GM21528 (cell line): ENCODE data around the gene RRN3.
"Not testable (repeated sequence)": the region's sequence is repeated elsewhere in the genome, so short reads cannot be mapped to it uniquely, and the experiment has no call there.

ENCODE experiments used
- ATAC-seq: cut with Tn5 transposase; IDR thresholded peaks from one replicate; pipeline ENCODE4 v1.9.1; 2021; ENCODE audit warnings: mild to moderate bottlenecking, moderate library complexity; ENCODE audit not compliant: unreplicated experiment, low FRiP score

RRN3 gene

DNA sequence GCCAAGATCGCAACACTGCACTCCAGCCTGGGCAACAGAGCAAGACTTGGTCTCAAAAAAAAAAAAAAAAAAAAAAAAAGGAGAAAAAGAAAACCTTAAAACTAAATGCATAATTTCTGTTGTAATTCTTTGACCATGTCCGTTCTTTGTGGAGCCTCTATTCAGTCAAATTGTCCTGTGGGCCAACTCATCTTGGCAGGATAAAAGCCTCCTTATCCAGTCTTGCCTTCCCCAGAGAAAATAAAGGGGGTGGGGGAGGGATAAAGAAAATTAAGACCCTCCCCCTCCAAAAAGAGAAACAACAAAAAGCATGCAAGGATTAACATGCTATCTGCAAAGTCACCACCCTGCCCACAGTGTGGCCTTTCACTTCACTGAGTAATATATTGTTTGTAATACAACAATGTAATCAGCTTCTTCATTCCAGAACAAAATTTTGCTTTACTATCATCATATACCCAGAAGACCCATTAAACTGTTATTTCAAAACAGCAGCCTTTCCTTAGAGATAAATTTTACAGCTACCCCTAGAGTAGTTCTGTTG, 5.4 kb upstream of the RRN3 start:
- not testable (repeated sequence) for ATAC-seq

- not testable (repeated sequence) for ATAC-seq
Measured at GRCh38 chr16:15096583-15096972, 2.5 kb upstream of the RRN3 start.

GRCh38 chr16:15093571-15093954, 509 bp downstream of the RRN3 start:
- ATAC-seq = not testable (repeated sequence)

- not testable (repeated sequence) for ATAC-seq
Measured at GRCh38 chr16:15090663-15091269, 3.3 kb downstream of the RRN3 start.

- ATAC-seq = not testable (repeated sequence)
Measured at GRCh38 chr16:15082788-15083187, 11.3 kb downstream of the RRN3 start.

GRCh38 chr16:15080883-15081282, 13.2 kb downstream of the RRN3 start:
- ATAC-seq = not testable (repeated sequence)

GRCh38 chr16:15076161-15076560, 17.9 kb downstream of the RRN3 start:
- ATAC-seq = not testable (repeated sequence)

DNA sequence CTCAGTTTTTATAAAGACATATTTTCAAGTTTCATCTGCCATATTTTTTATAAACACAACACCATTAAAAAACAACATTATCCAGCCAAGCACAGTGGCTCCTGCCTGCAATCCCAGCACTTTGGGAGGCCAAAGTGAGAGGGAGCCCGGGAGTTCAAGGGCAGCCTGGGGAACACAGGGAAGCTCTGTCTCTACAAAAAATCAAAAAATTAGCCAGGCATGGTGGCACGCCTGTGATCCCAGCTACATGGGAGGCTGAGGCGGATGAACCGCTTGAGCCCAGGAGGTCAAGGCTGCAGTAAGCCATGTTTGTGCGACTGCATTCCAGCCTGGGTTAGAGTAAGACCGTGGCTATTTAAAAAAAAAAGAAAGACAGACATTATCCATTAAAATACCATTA, 21.0 kb downstream of the RRN3 start:
- no peak for ATAC-seq

DNA sequence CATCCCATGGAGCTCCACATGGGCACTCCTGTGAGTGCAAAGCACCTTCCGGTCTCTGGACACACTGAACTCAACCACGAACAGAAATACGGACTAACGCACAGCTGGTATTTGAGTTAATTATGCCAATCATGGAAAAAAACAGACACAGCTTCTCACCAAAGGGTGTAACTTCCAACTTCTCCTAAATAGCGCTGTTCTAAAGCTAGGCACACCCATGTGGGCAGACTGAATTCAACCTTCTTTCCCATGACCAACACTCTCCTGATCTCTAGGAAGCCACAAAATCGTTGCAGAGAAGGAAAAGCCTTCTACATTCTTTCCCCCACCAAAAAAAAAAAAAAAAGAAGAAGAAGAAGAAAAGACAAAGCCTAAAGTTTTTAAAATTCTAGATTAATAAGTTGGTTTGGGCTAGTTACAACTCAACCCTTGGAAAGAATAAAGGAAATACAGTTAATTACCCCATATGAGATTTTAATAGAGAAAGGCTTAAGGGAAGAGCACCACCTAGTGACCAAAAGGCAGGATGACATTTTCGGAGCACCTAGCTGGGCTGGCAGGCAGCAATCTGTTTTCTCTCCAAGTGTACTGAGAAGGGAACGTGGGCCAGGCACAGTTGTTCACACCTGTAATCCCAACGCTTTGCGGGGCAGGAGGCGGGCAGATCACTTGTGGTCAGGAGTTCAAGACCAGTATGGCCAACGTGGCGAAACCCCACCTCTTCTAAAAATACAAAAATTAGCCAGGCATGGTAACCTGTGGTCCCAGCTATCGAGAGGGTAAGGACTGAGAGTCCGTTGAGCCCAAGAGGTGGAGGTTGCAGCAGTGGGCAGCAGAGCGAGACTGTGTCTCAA, 21.9 kb downstream of the RRN3 start:
- not testable (repeated sequence) for ATAC-seq

DNA sequence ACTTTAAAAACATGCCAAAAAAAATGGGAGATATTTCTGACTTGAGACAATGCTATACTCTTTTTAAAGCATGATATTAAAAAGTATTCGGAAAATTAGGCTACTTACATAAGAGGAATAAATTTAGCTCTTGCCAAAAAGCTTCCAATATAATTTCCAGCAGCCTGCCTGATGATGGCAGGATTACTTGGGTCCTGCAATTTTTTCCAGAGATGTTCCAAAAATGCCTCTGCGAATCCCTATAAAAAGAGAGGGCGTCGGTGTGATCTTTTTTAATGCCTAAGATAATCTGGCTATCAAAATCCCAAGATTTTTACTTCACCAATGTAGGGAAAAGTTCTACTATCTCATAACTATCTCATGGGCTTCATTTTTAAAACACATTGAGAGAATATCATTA, 23.1 kb downstream of the RRN3 start:
- not testable (repeated sequence) for ATAC-seq

- ATAC-seq = not testable (repeated sequence)
Measured at GRCh38 chr16:15066690-15067089, 27.4 kb downstream of the RRN3 start.

- not testable (repeated sequence) for ATAC-seq
Measured at GRCh38 chr16:15065961-15066360, 28.1 kb downstream of the RRN3 start.

GRCh38 chr16:15062085-15062810, 31.8 kb downstream of the RRN3 start:
- ATAC-seq = not testable (repeated sequence)

DNA sequence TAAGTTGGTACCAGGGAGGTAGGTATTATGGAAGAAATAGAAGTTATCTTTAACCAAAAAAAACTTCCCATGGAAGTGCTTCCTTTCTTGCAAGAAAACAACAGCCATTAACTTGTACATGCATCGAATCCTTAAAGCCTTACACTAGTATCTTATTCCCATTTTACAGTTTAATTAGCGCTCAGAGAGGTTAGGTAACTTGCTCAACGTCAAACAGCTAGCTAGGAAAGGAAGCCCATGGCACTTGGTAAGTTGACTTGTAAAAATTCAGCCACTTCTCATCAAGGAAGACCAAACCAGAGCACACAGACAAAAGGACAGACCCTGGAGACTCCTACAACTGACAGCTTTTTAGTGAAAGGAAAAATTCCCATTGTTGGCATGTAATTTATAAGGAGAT, 34.7 kb downstream of the RRN3 start:
- ATAC-seq = no peak

GRCh38 chr16:15057681-15058417, 36.2 kb downstream of the RRN3 start:
- no peak for ATAC-seq

DNA sequence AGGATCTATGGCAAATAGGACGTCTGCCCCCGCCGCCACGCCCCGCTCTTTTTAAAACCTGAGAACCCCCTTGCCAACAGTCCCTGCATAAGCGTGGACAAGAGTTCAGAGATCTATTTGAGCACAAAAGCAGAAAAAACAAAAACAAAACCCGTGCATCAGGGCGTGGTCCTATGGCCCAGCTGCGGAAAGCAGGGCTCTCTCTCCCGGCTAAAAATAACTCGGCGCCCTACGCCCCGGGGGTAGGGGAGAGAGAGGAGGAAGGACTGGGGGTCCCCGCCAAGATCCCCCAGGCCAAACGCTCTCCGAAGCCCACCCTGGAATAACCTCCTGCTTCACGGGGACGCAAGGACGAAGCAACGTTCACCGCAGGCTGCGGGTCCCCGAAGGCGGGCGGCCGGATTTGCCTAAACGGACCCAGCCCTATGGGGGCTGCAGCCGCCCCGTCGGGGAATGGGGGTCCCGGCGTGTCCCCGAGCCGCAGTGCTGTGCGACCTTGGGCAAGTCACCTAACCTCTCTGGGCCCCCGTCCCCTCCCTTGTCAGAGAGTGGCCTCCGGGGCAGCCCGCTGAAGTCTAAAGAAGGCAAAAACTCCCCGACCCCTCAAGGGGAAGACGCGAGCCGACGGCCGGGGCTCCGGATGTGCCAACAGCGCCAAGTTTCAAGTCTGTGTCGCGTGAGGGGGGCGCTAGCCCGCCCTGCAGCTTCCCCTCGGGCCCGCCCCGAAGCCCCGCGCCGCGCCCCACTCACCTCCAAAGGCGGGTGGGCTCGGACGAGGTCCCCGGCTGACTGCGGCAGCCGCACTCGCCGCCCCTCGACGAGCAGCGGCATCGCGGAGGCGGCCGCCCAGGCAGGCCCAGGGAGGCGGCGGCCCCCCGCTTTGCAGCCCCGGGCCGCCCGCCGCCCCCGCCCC, 38.7 kb downstream of the RRN3 start:
- peak; percentile 61 for ATAC-seq

GRCh38 chr16:15054357-15055140, 39.5 kb downstream of the RRN3 start:
- no peak for ATAC-seq

- ATAC-seq = no peak
Measured at GRCh38 chr16:15053904-15054303, 40.2 kb downstream of the RRN3 start.
